Osteocyte (in vitro differentiated cells): Measurements from ENCODE around the gene HACD4. TPM values are rescaled to one million over a fixed set of nuclear protein-coding genes. Genes with fewer than 3 reads are reported as not detected.

Experiments
- DNase-seq: peaks from one replicate; pipeline ENCODE4 v3.0.0; 2021; ENCODE audit warnings: mixed read lengths; ENCODE audit not compliant: unreplicated experiment; ENCODE audit errors: extremely low spot score
- H3K27ac Mint-ChIP-seq: one replicate; pipeline ENCODE4 v1.8.0; 2021; ENCODE audit warnings: mild to moderate bottlenecking, mixed read lengths; ENCODE audit not compliant: unreplicated experiment
- H3K27me3 Mint-ChIP-seq: one replicate; pipeline ENCODE4 v1.8.0; 2021; ENCODE audit warnings: mixed read lengths; ENCODE audit not compliant: unreplicated experiment
- H3K36me3 Mint-ChIP-seq: one replicate; pipeline ENCODE4 v1.8.0; 2021; ENCODE audit warnings: mixed read lengths; ENCODE audit not compliant: unreplicated experiment
- H3K4me1 Mint-ChIP-seq: one replicate; pipeline ENCODE4 v1.8.0; 2021; ENCODE audit warnings: mixed read lengths; ENCODE audit not compliant: unreplicated experiment
- H3K4me3 Mint-ChIP-seq: one replicate; pipeline ENCODE4 v1.8.0; 2021; ENCODE audit warnings: mild to moderate bottlenecking, moderate library complexity, mixed read lengths; ENCODE audit not compliant: unreplicated experiment
- H3K9me3 Mint-ChIP-seq: one replicate; pipeline ENCODE4 v1.8.0; 2021; ENCODE audit warnings: mixed read lengths; ENCODE audit not compliant: unreplicated experiment
- CTCF ChIP-seq: fragments of 200-600 bp; sonication (generic); IDR thresholded peaks from 2 replicates; pipeline ENCODE4 v1.5.0; 2021; ENCODE audit warnings: antibody characterized with exemption, mild to moderate bottlenecking, moderate library complexity
- total RNA-seq: library from RNA; stranded (reverse); gene quantifications from 2 replicates; pipeline ENCODE4 v1.2.1, GENCODE V29; 2021

Gene HACD4
- total RNA-seq, 1 donor from 2014 or later = 2.4 TPM

GRCh38 chr9:20987521-20987920 lies 43.9 kb downstream of the HACD4 start:
- Mint-ChIP-seq H3K36me3 (peaks cover 24% of the 10 kb centered on the region), H3K27ac (peak overlapping the region; percentile 4), H3K4me1 (peaks cover 46% of the 10 kb centered on the region), H3K27me3 (no peaks in the 10 kb centered on the region), H3K4me3 (no peak overlapping the region), H3K9me3 (no peaks in the 10 kb centered on the region)
- no peak for DNase-seq
- TF ChIP-seq CTCF = no peak

GRCh38 chr9:20985851-20986600 lies 45.4 kb downstream of the HACD4 start:
- Mint-ChIP-seq H3K36me3 (peaks cover 24% of the 10 kb centered on the region), H3K4me3 (no peak overlapping the region), H3K9me3 (no peaks in the 10 kb centered on the region), H3K27me3 (no peaks in the 10 kb centered on the region), H3K4me1 (peaks cover 61% of the 10 kb centered on the region), H3K27ac (no peak overlapping the region)
- no peak for DNase-seq
- no peak for TF ChIP-seq CTCF

- H3K27ac Mint-ChIP-seq = peak overlapping the region; percentile 60
- no peak for DNase-seq
- H3K9me3 Mint-ChIP-seq = no peaks in the 10 kb centered on the region
- peaks cover 61% of the 10 kb centered on the region for H3K4me1 Mint-ChIP-seq
- no peak overlapping the region for H3K4me3 Mint-ChIP-seq
- H3K27me3 Mint-ChIP-seq = no peaks in the 10 kb centered on the region
- peaks cover 14% of the 10 kb centered on the region for H3K36me3 Mint-ChIP-seq
- no peak for TF ChIP-seq CTCF
These were observed 46.9 kb downstream of the HACD4 start for GRCh38 chr9:20984506-20984905.

- TF ChIP-seq CTCF = no peak
- Mint-ChIP-seq H3K36me3 (peaks cover 26% of the 10 kb centered on the region), H3K4me1 (peaks cover 43% of the 10 kb centered on the region), H3K27ac (peak overlapping the region; percentile 80), H3K9me3 (no peaks in the 10 kb centered on the region), H3K4me3 (peak overlapping the region; percentile 24), H3K27me3 (no peaks in the 10 kb centered on the region)
- no peak for DNase-seq
These were observed 50.0 kb downstream of the HACD4 start for GRCh38 chr9:20981486-20981885.

GRCh38 chr9:20980832-20981455 lies 50.5 kb downstream of the HACD4 start:
- Mint-ChIP-seq H3K9me3 (no peaks in the 10 kb centered on the region), H3K36me3 (peaks cover 26% of the 10 kb centered on the region), H3K4me3 (peak overlapping the region; percentile 24), H3K27me3 (no peaks in the 10 kb centered on the region), H3K4me1 (peaks cover 43% of the 10 kb centered on the region), H3K27ac (peak overlapping the region; percentile 80)
- no peak for TF ChIP-seq CTCF
- no peak for DNase-seq
